ENCODE results near the gene SPEG. TPM values are rescaled to one million over a fixed set of nuclear protein-coding genes. Genes with fewer than 3 reads are reported as not detected.

The SPEG gene
- polyA plus RNA-seq, 2 of the 4 experiments (the other 2 are of a cell fraction), result 2.3 to 11.5 TPM

DNA sequence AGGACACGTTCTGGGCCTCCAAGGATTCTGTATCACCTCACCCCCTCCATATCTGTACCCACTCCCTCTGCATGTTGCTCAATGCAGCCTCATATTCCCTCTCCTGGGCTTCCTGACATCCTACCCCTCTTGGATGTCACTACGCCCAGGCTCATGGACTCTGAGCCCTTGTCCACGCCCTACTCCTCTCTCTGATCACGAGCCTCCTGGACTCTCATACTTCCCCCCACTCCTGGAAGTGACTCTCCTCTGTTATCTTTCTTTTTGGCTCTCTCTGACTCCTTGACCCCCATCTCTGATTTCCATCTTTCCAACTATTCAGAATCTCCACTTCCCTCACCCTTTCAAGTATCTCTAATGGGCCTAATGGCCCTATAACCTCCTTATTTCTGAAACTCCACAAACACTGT is 111.3 kb downstream of the SPEG start:
- no peak overlapping the region for H3K4me3 ChIP-seq
- FAIRE-seq (no peak), ATAC-seq (no peak), DNase-seq (ENCODE audit: low read depth in 1 of 2, low spot score in 1 of 2) (no peak)
- no peak overlapping the region for H3K27ac ChIP-seq
- ChIA-PET POLR2A (no interaction called here), CTCF (interaction anchor here (7.9 to 79.1 kb wide), 3 partner anchors 16 to 76 kb away, joined by 77 to 3291 read pairs (median 164); partner anchors contain the start of genes ASIC4, GMPPA and SPEG)
- H3K9me3 ChIP-seq, result no peaks in the 10 kb centered on the region
- 1% methylated on average over 4 of the region's 4 CpGs for WGBS (ENCODE audit: missing lambda C conversion rate)
- TF ChIP-seq ZNF302 (CRISPR knock-in tag; IDR thresholded peaks at IDR 0.05), result no peak
- no peak for TF ChIP-seq HOXA7 (CRISPR knock-in tag; IDR thresholded peaks at IDR 0.05)
- TF ChIP-seq SREBF2 (IDR thresholded peaks at IDR 0.05), result no peak
- no peak for TF ChIP-seq CHD4 (IDR thresholded peaks at IDR 0.05; ENCODE audit: borderline replicate concordance)
- TF ChIP-seq EHMT2 (IDR thresholded peaks at IDR 0.05; ENCODE audit: low read depth), result no peak
- TF ChIP-seq NFE2L2 (conservative IDR thresholded peaks at IDR 0.05; ENCODE audit: low read length), result no peak
- no peak for TF ChIP-seq NR3C1 (IDR thresholded peaks at IDR 0.05)
- TF ChIP-seq KDM5A (IDR thresholded peaks at IDR 0.05), result no peak
- no peak for TF ChIP-seq CHD2 (IDR thresholded peaks at IDR 0.05; ENCODE audit: low read length, partially characterized antibody)
- TF ChIP-seq, protein P1, sequence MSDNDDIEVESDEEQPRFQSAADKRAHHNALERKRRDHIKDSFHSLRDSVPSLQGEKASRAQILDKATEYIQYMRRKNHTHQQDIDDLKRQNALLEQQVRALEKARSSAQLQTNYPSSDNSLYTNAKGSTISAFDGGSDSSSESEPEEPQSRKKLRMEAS (IDR thresholded peaks at IDR 0.05), result no peak
- no peak for TF ChIP-seq MAFK (IDR thresholded peaks at IDR 0.05; ENCODE audit: partially characterized antibody)
- TF ChIP-seq KDM1A (IDR thresholded peaks at IDR 0.05; ENCODE audit: low read depth), result no peak
- TF ChIP-seq MAZ (IDR thresholded peaks at IDR 0.05; ENCODE audit: borderline replicate concordance, low read depth, low read length), result no peak
- no peak for TF ChIP-seq ZSCAN20 (CRISPR knock-in tag; IDR thresholded peaks at IDR 0.05)
- TF ChIP-seq FOXS1 (CRISPR knock-in tag; IDR thresholded peaks at IDR 0.05), result no peak
- TF ChIP-seq ZFP36 (IDR thresholded peaks at IDR 0.05; ENCODE audit: borderline replicate concordance, partially characterized antibody), result no peak
- TF ChIP-seq POLR2AphosphoS2 (conservative IDR thresholded peaks at IDR 0.05; ENCODE audit: low read length), result no peak
- no peak for TF ChIP-seq RFX5 (IDR thresholded peaks at IDR 0.05)
- no peak for TF ChIP-seq ESRRA (IDR thresholded peaks at IDR 0.05; ENCODE audit: borderline replicate concordance, low read length)
- TF ChIP-seq NPAS2 (CRISPR knock-in tag; IDR thresholded peaks at IDR 0.05; ENCODE audit: borderline replicate concordance), result no peak
- H3K4me2 ChIP-seq, result no peak overlapping the region
- H3K4me1 ChIP-seq, result peaks cover 12% of the 10 kb centered on the region

DNA sequence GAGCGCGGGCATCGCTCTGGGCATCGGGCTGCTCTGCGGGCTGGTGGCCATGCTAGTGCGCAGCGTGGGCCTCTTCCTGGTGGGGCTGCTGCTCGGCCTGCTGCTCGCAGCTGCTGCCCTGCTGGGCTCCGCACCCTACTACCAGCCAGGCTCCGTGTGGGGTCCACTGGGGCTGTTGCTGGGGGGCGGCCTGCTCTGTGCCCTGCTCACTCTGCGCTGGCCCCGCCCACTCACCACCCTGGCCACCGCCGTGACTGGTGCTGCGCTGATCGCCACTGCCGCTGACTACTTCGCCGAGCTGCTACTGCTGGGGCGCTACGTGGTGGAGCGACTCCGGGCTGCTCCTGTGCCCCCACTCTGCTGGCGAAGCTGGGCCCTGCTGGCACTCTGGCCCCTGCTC is 113.0 kb downstream of the SPEG start:
- CTCF ChIA-PET, result interaction anchor here (1.0 to 5.8 kb wide), 2 partner anchors 13 to 94 kb away, joined by 3 to 51 read pairs; no protein-coding TSS in a partner anchor
- ATAC-seq, result no peak
- Histone ChIP-seq H3K9me3 (no peaks in the 10 kb centered on the region), H3K27ac (no peak overlapping the region), H3K4me1 (peaks cover 16% of the 10 kb centered on the region), H3K4me3 (no peak overlapping the region), H3K4me2 (no peak overlapping the region)
- POLR2A ChIA-PET, result no interaction called here
- no peak for FAIRE-seq
- TF ChIP-seq HOXB5 (CRISPR knock-in tag; IDR thresholded peaks at IDR 0.05) (no peak), KDM5A (IDR thresholded peaks at IDR 0.05) (no peak)
- TF ChIP-seq, protein P2, sequence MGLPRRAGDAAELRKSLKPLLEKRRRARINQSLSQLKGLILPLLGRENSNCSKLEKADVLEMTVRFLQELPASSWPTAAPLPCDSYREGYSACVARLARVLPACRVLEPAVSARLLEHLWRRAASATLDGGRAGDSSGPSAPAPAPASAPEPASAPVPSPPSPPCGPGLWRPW (IDR thresholded peaks at IDR 0.05), result no peak
- no peak for DNase-seq (ENCODE audit: low read depth in 1 of 2, low spot score in 1 of 2)
- WGBS (ENCODE audit: missing lambda C conversion rate), result 77% methylated on average over 10 of the region's 26 CpGs

Other genes starting within 250 kb of the SPEG start
- gene ZFAND2B, start 228.1 kb upstream of the SPEG start, polyA plus RNA-seq (2011; rRNA removed), result 29.1 and 30.3 TPM in 2 replicates
- gene ZFAND2B, start 228.1 kb upstream of the SPEG start, polyA plus RNA-seq (2017; fragmentation: RNase III; extraction: RNeasy Plus Mini Kit Qiagen cat#74134 plus additional on column Dnase treatment), result 18.8 to 21.2 TPM (median 19.0 TPM) in 3 replicates
- gene ABCB6, start 215.9 kb upstream of the SPEG start, polyA plus RNA-seq (2011; rRNA removed), result 62.5 and 71.0 TPM in 2 replicates
- gene ABCB6, start 215.9 kb upstream of the SPEG start, polyA plus RNA-seq (2017; fragmentation: RNase III; extraction: RNeasy Plus Mini Kit Qiagen cat#74134 plus additional on column Dnase treatment), result 48.8 to 55.0 TPM (median 51.3 TPM) in 3 replicates
- 75.2 and 115 TPM in 2 replicates for gene ATG9A, start 205.2 kb upstream of the SPEG start, polyA plus RNA-seq (2011; rRNA removed)
- gene ATG9A, start 205.2 kb upstream of the SPEG start, polyA plus RNA-seq (2017; fragmentation: RNase III; extraction: RNeasy Plus Mini Kit Qiagen cat#74134 plus additional on column Dnase treatment), result 34.6 to 41.9 TPM (median 39.2 TPM) in 3 replicates
- gene ANKZF1, start 205.0 kb upstream of the SPEG start, polyA plus RNA-seq (2011; rRNA removed), result 29.5 and 30.3 TPM in 2 replicates
- gene ANKZF1, start 205.0 kb upstream of the SPEG start, polyA plus RNA-seq (2017; fragmentation: RNase III; extraction: RNeasy Plus Mini Kit Qiagen cat#74134 plus additional on column Dnase treatment), result 17.7 to 25.1 TPM (median 23.2 TPM) in 3 replicates
- gene GLB1L, start 189.4 kb upstream of the SPEG start, polyA plus RNA-seq (2011; rRNA removed), result 8.7 and 10.0 TPM in 2 replicates
- 5.8 to 8.0 TPM (median 5.9 TPM) in 3 replicates for gene GLB1L, start 189.4 kb upstream of the SPEG start, polyA plus RNA-seq (2017; fragmentation: RNase III; extraction: RNeasy Plus Mini Kit Qiagen cat#74134 plus additional on column Dnase treatment)
- gene STK16, start 189.4 kb upstream of the SPEG start, polyA plus RNA-seq (2011; rRNA removed), result 43.3 and 53.0 TPM in 2 replicates
- gene STK16, start 189.4 kb upstream of the SPEG start, polyA plus RNA-seq (2017; fragmentation: RNase III; extraction: RNeasy Plus Mini Kit Qiagen cat#74134 plus additional on column Dnase treatment), result 36.9 to 40.4 TPM (median 37.0 TPM) in 3 replicates
- 0.94 and 1.3 TPM in 2 replicates for gene TUBA4B, start 181.6 kb upstream of the SPEG start, polyA plus RNA-seq (2011; rRNA removed)
- gene TUBA4B, start 181.6 kb upstream of the SPEG start, polyA plus RNA-seq (2017; fragmentation: RNase III; extraction: RNeasy Plus Mini Kit Qiagen cat#74134 plus additional on column Dnase treatment), result 0.55 to 0.73 TPM (median 0.71 TPM) in 3 replicates
- gene TUBA4A, start 180.9 kb upstream of the SPEG start, polyA plus RNA-seq (2011; rRNA removed), result 222 and 251 TPM in 2 replicates
- gene TUBA4A, start 180.9 kb upstream of the SPEG start, polyA plus RNA-seq (2017; fragmentation: RNase III; extraction: RNeasy Plus Mini Kit Qiagen cat#74134 plus additional on column Dnase treatment), result 450 to 495 TPM (median 462 TPM) in 3 replicates
- gene DNAJB2, start 155.5 kb upstream of the SPEG start, polyA plus RNA-seq (2011; rRNA removed), result 25.6 and 31.0 TPM in 2 replicates
- 37.5 to 55.5 TPM (median 53.7 TPM) in 3 replicates for gene DNAJB2, start 155.5 kb upstream of the SPEG start, polyA plus RNA-seq (2017; fragmentation: RNase III; extraction: RNeasy Plus Mini Kit Qiagen cat#74134 plus additional on column Dnase treatment)
- gene PTPRN, start 125.4 kb upstream of the SPEG start, polyA plus RNA-seq (2011; rRNA removed), result 0.44 and 0.62 TPM in 2 replicates
- 0.90 to 1.1 TPM (median 0.97 TPM) in 3 replicates for gene PTPRN, start 125.4 kb upstream of the SPEG start, polyA plus RNA-seq (2017; fragmentation: RNase III; extraction: RNeasy Plus Mini Kit Qiagen cat#74134 plus additional on column Dnase treatment)
- not detected in 2 replicates for gene RESP18, start 102.1 kb upstream of the SPEG start, polyA plus RNA-seq (2011; rRNA removed)
- gene RESP18, start 102.1 kb upstream of the SPEG start, polyA plus RNA-seq (2017; fragmentation: RNase III; extraction: RNeasy Plus Mini Kit Qiagen cat#74134 plus additional on column Dnase treatment), result not detected in 3 replicates
- 29.0 and 38.4 TPM in 2 replicates for gene DNPEP, start 46.9 kb upstream of the SPEG start, polyA plus RNA-seq (2011; rRNA removed)
- 40.8 to 42.8 TPM (median 40.9 TPM) in 3 replicates for gene DNPEP, start 46.9 kb upstream of the SPEG start, polyA plus RNA-seq (2017; fragmentation: RNase III; extraction: RNeasy Plus Mini Kit Qiagen cat#74134 plus additional on column Dnase treatment)
- gene DES, start 16.5 kb upstream of the SPEG start, polyA plus RNA-seq (2011; rRNA removed), result 0.06 and 0.20 TPM in 2 replicates
- 0.09 TPM in 1 of 3 replicates, not detected in the others for gene DES, start 16.5 kb upstream of the SPEG start, polyA plus RNA-seq (2017; fragmentation: RNase III; extraction: RNeasy Plus Mini Kit Qiagen cat#74134 plus additional on column Dnase treatment)
- gene GMPPA, start 64.0 kb downstream of the SPEG start, polyA plus RNA-seq (2011; rRNA removed), result 46.2 and 55.3 TPM in 2 replicates
- 31.3 to 38.4 TPM (median 36.2 TPM) in 3 replicates for gene GMPPA, start 64.0 kb downstream of the SPEG start, polyA plus RNA-seq (2017; fragmentation: RNase III; extraction: RNeasy Plus Mini Kit Qiagen cat#74134 plus additional on column Dnase treatment)
- 0.04 and 0.13 TPM in 2 replicates for gene ASIC4, start 79.6 kb downstream of the SPEG start, polyA plus RNA-seq (2011; rRNA removed)
- gene ASIC4, start 79.6 kb downstream of the SPEG start, polyA plus RNA-seq (2017; fragmentation: RNase III; extraction: RNeasy Plus Mini Kit Qiagen cat#74134 plus additional on column Dnase treatment), result 0.07 to 0.08 TPM in 2 of 3 replicates, not detected in the other
- gene CHPF, start 109.0 kb downstream of the SPEG start, polyA plus RNA-seq (2011; rRNA removed), result 9.0 and 10.2 TPM in 2 replicates
- 11.8 to 15.1 TPM (median 14.8 TPM) in 3 replicates for gene CHPF, start 109.0 kb downstream of the SPEG start, polyA plus RNA-seq (2017; fragmentation: RNase III; extraction: RNeasy Plus Mini Kit Qiagen cat#74134 plus additional on column Dnase treatment)
- 0.31 and 0.33 TPM in 2 replicates for gene TMEM198, start 109.2 kb downstream of the SPEG start, polyA plus RNA-seq (2011; rRNA removed)
- gene TMEM198, start 109.2 kb downstream of the SPEG start, polyA plus RNA-seq (2017; fragmentation: RNase III; extraction: RNeasy Plus Mini Kit Qiagen cat#74134 plus additional on column Dnase treatment), result 0.26 to 0.42 TPM (median 0.37 TPM) in 3 replicates
- 14.4 and 15.6 TPM in 2 replicates for gene OBSL1, start 136.7 kb downstream of the SPEG start, polyA plus RNA-seq (2011; rRNA removed)
- gene OBSL1, start 136.7 kb downstream of the SPEG start, polyA plus RNA-seq (2017; fragmentation: RNase III; extraction: RNeasy Plus Mini Kit Qiagen cat#74134 plus additional on column Dnase treatment), result 22.2 to 33.8 TPM (median 31.8 TPM) in 3 replicates
- gene INHA, start 137.5 kb downstream of the SPEG start, polyA plus RNA-seq (2011; rRNA removed), result 0.49 and 0.83 TPM in 2 replicates
- 0.35 to 0.83 TPM (median 0.72 TPM) in 3 replicates for gene INHA, start 137.5 kb downstream of the SPEG start, polyA plus RNA-seq (2017; fragmentation: RNase III; extraction: RNeasy Plus Mini Kit Qiagen cat#74134 plus additional on column Dnase treatment)
- gene STK11IP, start 163.0 kb downstream of the SPEG start, polyA plus RNA-seq (2011; rRNA removed), result 13.3 and 18.4 TPM in 2 replicates
- gene STK11IP, start 163.0 kb downstream of the SPEG start, polyA plus RNA-seq (2017; fragmentation: RNase III; extraction: RNeasy Plus Mini Kit Qiagen cat#74134 plus additional on column Dnase treatment), result 15.4 to 21.2 TPM (median 18.8 TPM) in 3 replicates
- 1.4 and 1.7 TPM in 2 replicates for gene SLC4A3, start 192.8 kb downstream of the SPEG start, polyA plus RNA-seq (2011; rRNA removed)
- gene SLC4A3, start 192.8 kb downstream of the SPEG start, polyA plus RNA-seq (2017; fragmentation: RNase III; extraction: RNeasy Plus Mini Kit Qiagen cat#74134 plus additional on column Dnase treatment), result 2.2 to 3.6 TPM (median 3.1 TPM) in 3 replicates

Data from A549 (cell line).